Measurements from ENCODE around the gene GHDC.
"Not testable (repeated sequence)": the region's sequence is repeated elsewhere in the genome, so short reads cannot be mapped to it uniquely, and the experiment has no call there.

The GHDC gene

GRCh38 chr17:42142371-42142896 lies 51.9 kb downstream of the GHDC start:
- DNase-seq: no peak

GRCh38 chr17:42141382-42141781 lies 52.9 kb downstream of the GHDC start:
- no peak for DNase-seq

DNA sequence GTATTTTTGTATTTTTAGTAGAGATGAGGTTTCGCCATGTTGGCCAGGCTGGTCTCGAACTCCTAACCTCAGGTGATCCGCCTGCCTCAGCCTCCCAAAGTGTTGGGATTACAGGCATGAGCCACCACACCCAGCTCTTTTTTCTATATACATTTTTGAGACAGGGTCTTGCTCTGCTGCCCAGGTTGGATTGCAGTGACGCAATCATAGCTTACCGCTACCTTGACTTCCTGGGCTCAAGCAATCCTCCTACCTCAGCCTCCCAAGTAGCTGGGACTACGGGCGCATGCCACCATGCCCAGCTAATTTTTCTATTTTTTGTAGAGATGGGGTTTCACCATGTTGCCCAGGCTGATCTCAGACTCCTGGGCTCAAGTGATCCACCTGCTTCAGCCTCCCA lies 53.6 kb downstream of the GHDC start:
- DNase-seq: not testable (repeated sequence)

Data from stimulated activated CD4-positive, alpha-beta T cell treated with anti-CD3 and anti-CD28 coated beads, Interleukin-1b, Interleukin-23, amount 100 ng/mL, for 48 hours (primary cell).